HepG2 (cell line): ENCODE measurements around the gene TMCC1. TPM values are rescaled to one million over a fixed set of nuclear protein-coding genes. Genes with fewer than 3 reads are reported as not detected.

Experiments
- AKAP8 ChIP-seq: sonication (generic); formaldehyde crosslinking; IDR thresholded peaks from 2 replicates; pipeline ENCODE4 v1.5.1; 2020; ENCODE audit warnings: mild to moderate bottlenecking, missing genetic modification reagents
- ARHGAP35 ChIP-seq: sonication (generic); formaldehyde crosslinking; IDR thresholded peaks from 2 replicates; pipeline ENCODE4 v1.9.0; 2022; ENCODE audit warnings: mild to moderate bottlenecking, inconsistent platforms, moderate library complexity, missing genetic modification reagents, borderline replicate concordance
- ATF1 ChIP-seq: IDR thresholded peaks from 2 replicates; pipeline ENCODE4 v1.6.1; 2016; ENCODE audit warnings: mild to moderate bottlenecking, control low read depth
- BCL6 ChIP-seq: IDR thresholded peaks from 2 replicates; pipeline ENCODE4 v1.6.1; 2016; ENCODE audit warnings: missing genetic modification reagents, missing compliant biosample characterization
- CENPT ChIP-seq: sonication (generic); formaldehyde crosslinking; IDR thresholded peaks from 2 replicates; pipeline ENCODE4 v1.8.0; 2022; ENCODE audit warnings: low read depth, mild to moderate bottlenecking, moderate library complexity, missing genetic modification reagents
- RXRB ChIP-seq: IDR thresholded peaks from 2 replicates; pipeline ENCODE4 v1.6.1; 2016; ENCODE audit warnings: borderline replicate concordance, missing genetic modification reagents, missing compliant biosample characterization
- SETDB1 ChIP-seq: sonication (generic); formaldehyde crosslinking; IDR thresholded peaks from 2 replicates; pipeline ENCODE4 v1.5.1; 2020; ENCODE audit warnings: missing genetic modification reagents, mild to moderate bottlenecking, borderline replicate concordance
- SPEN ChIP-seq: sonication (generic); formaldehyde crosslinking; IDR thresholded peaks from 2 replicates; pipeline ENCODE4 v1.5.1; 2020; ENCODE audit warnings: low read depth, mild to moderate bottlenecking, missing genetic modification reagents
- SUZ12 ChIP-seq: fragments of 150-350 bp; IDR thresholded peaks from 2 replicates; pipeline ENCODE4 v1.6.1; 2014; ENCODE audit warnings: low read depth, low read length
- ZKSCAN8 ChIP-seq: IDR thresholded peaks from 2 replicates; pipeline ENCODE4 v1.6.1; 2016; ENCODE audit warnings: borderline replicate concordance, missing genetic modification reagents, missing compliant biosample characterization
- ZNF138 ChIP-seq: sonication (generic); formaldehyde crosslinking; IDR thresholded peaks from 2 replicates; pipeline ENCODE4 v1.5.0; 2020; ENCODE audit warnings: mild to moderate bottlenecking, low read depth, missing genetic modification reagents
- ZNF556 ChIP-seq: sonication (generic); formaldehyde crosslinking; IDR thresholded peaks from 2 replicates; pipeline ENCODE4 v1.4.0; 2020; ENCODE audit warnings: mild to moderate bottlenecking, missing genetic modification reagents, borderline replicate concordance
- polyA plus RNA-seq, 8 experiments: library from polyadenylated mRNA; depleted of rRNA in 3 of 8; stranded (reverse) in 7 of 8; unstranded in 1 of 8; fragments of >200 nt; fragmentation: Illumina TruSeq in 4 of 8; extraction: Trizol in 4 of 8; gene quantifications; 2 replicates each; pipeline versions ENCODE4 v1.2.1 to v1.2.3, GENCODE V29; 2011 to 2016; ENCODE audit warnings: low read depth in 4 of 8, missing spikeins in 1 of 8, mixed read lengths in 1 of 8; ENCODE audit not compliant: insufficient read depth in 1 of 8
- total RNA-seq, 5 experiments: library from RNA; depleted of rRNA; stranded (reverse); fragments of >200 nt; fragmentation: Illumina TruSeq; extraction: Trizol; gene quantifications; 2 replicates each; pipeline ENCODE4 v1.2.3, GENCODE V29; 2016; ENCODE audit warnings: low read depth in 1 of 5
- TF ChIP-seq, protein P1 (sequence below): fragments of 450-650 bp; IDR thresholded peaks from 2 replicates; pipeline ENCODE4 v1.6.1; 2017
- TF ChIP-seq, protein P2 (sequence below): sonication (generic); formaldehyde crosslinking; IDR thresholded peaks from 2 replicates; pipeline ENCODE4 v1.5.0; 2020; ENCODE audit warnings: mild to moderate bottlenecking, missing genetic modification reagents, borderline replicate concordance
- TF ChIP-seq, protein P3 (sequence below): sonication (generic); formaldehyde crosslinking; IDR thresholded peaks from 2 replicates; pipeline ENCODE4 v1.4.0; 2020; ENCODE audit warnings: mild to moderate bottlenecking, low read depth, missing genetic modification reagents
- TF ChIP-seq, protein P4 (sequence below): sonication (generic); formaldehyde crosslinking; IDR thresholded peaks from 2 replicates; pipeline ENCODE4 v1.9.0; 2021; ENCODE audit warnings: missing genetic modification reagents, borderline replicate concordance
- TF ChIP-seq, protein P5 (sequence below): sonication (generic); formaldehyde crosslinking; IDR thresholded peaks from 2 replicates; pipeline ENCODE4 v1.8.0; 2022; ENCODE audit warnings: mild to moderate bottlenecking, missing genetic modification reagents, moderate library complexity
- TF ChIP-seq, protein P6 (sequence below): sonication (generic); formaldehyde crosslinking; IDR thresholded peaks from 2 replicates; pipeline ENCODE4 v1.4.0; 2020; ENCODE audit warnings: low read depth, mild to moderate bottlenecking, missing genetic modification reagents
- TF ChIP-seq, protein P7 (sequence below): sonication (generic); formaldehyde crosslinking; IDR thresholded peaks from 2 replicates; pipeline ENCODE4 v1.5.1; 2020; ENCODE audit warnings: mild to moderate bottlenecking, missing genetic modification reagents, moderate library complexity

The TMCC1 gene
- total and polyA plus RNA-seq, 2 of the 13 experiments (the other 11 are each of a cell fraction or from before 2014, with no cell fraction given), result 12.1 to 264 TPM

DNA sequence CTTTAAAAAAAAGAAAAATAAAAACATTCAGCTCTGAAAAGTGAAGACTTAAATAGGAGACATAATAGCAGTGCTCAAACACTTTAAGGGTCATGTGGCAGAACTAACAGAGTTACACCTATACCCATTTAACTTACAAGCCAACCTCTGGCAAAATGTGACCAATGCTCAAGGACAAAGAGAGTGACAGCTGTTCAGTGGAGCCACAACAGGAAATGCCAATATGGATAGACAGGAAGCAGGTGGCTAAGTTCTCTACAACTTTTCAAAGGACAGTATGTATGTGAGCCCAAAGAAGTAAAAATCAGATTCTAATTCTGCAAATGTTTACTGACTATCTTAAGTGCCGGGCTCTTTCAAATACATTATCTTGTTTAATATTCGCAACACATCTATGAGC, 3.4 kb downstream of the TMCC1 start (continued):
- TF ChIP-seq, protein P1, sequence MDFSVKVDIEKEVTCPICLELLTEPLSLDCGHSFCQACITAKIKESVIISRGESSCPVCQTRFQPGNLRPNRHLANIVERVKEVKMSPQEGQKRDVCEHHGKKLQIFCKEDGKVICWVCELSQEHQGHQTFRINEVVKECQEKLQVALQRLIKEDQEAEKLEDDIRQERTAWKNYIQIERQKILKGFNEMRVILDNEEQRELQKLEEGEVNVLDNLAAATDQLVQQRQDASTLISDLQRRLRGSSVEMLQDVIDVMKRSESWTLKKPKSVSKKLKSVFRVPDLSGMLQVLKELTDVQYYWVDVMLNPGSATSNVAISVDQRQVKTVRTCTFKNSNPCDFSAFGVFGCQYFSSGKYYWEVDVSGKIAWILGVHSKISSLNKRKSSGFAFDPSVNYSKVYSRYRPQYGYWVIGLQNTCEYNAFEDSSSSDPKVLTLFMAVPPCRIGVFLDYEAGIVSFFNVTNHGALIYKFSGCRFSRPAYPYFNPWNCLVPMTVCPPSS, result no peak
- TF ChIP-seq SUZ12 (no peak), BCL6 (CRISPR knock-in tag) (0 out of 2 replicates have a peak, but pooled peaks have one; percentile 11), ZKSCAN8 (CRISPR knock-in tag) (no peak), AKAP8 (CRISPR knock-in tag) (no peak), ZNF138 (CRISPR knock-in tag) (no peak), ATF1 (CRISPR knock-in tag) (0 out of 2 replicates have a peak, but pooled peaks have one; percentile 22), RXRB (CRISPR knock-in tag) (peak; percentile 44; the same call in 1 of the 2 replicates), CENPT (no peak), SETDB1 (CRISPR knock-in tag) (no peak), ZNF556 (CRISPR knock-in tag) (no peak), ARHGAP35 (CRISPR knock-in tag) (no peak), SPEN (CRISPR knock-in tag) (no peak)
- TF ChIP-seq, protein P2, sequence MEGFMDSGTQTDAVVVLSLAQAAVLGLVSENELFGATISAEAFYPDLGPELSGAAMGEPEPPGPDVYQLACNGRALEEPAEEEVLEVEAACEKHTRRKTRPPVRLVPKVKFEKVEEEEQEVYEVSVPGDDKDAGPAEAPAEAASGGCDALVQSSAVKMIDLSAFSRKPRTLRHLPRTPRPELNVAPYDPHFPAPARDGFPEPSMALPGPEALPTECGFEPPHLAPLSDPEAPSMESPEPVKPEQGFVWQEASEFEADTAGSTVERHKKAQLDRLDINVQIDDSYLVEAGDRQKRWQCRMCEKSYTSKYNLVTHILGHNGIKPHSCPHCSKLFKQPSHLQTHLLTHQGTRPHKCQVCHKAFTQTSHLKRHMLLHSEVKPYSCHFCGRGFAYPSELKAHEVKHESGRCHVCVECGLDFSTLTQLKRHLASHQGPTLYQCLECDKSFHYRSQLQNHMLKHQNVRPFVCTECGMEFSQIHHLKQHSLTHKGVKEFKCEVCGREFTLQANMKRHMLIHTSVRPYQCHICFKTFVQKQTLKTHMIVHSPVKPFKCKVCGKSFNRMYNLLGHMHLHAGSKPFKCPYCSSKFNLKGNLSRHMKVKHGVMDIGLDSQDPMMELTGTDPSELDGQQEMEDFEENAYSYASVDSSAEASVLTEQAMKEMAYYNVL (CRISPR knock-in tag), result no peak
- TF ChIP-seq, protein P3, sequence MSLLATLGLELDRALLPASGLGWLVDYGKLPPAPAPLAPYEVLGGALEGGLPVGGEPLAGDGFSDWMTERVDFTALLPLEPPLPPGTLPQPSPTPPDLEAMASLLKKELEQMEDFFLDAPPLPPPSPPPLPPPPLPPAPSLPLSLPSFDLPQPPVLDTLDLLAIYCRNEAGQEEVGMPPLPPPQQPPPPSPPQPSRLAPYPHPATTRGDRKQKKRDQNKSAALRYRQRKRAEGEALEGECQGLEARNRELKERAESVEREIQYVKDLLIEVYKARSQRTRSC, result no peak
- TF ChIP-seq, protein P4, sequence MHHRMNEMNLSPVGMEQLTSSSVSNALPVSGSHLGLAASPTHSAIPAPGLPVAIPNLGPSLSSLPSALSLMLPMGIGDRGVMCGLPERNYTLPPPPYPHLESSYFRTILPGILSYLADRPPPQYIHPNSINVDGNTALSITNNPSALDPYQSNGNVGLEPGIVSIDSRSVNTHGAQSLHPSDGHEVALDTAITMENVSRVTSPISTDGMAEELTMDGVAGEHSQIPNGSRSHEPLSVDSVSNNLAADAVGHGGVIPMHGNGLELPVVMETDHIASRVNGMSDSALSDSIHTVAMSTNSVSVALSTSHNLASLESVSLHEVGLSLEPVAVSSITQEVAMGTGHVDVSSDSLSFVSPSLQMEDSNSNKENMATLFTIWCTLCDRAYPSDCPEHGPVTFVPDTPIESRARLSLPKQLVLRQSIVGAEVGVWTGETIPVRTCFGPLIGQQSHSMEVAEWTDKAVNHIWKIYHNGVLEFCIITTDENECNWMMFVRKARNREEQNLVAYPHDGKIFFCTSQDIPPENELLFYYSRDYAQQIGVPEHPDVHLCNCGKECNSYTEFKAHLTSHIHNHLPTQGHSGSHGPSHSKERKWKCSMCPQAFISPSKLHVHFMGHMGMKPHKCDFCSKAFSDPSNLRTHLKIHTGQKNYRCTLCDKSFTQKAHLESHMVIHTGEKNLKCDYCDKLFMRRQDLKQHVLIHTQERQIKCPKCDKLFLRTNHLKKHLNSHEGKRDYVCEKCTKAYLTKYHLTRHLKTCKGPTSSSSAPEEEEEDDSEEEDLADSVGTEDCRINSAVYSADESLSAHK (CRISPR knock-in tag), result no peak
- TF ChIP-seq, protein P5, sequence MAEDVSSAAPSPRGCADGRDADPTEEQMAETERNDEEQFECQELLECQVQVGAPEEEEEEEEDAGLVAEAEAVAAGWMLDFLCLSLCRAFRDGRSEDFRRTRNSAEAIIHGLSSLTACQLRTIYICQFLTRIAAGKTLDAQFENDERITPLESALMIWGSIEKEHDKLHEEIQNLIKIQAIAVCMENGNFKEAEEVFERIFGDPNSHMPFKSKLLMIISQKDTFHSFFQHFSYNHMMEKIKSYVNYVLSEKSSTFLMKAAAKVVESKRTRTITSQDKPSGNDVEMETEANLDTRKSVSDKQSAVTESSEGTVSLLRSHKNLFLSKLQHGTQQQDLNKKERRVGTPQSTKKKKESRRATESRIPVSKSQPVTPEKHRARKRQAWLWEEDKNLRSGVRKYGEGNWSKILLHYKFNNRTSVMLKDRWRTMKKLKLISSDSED, result no peak
- TF ChIP-seq, protein P6, sequence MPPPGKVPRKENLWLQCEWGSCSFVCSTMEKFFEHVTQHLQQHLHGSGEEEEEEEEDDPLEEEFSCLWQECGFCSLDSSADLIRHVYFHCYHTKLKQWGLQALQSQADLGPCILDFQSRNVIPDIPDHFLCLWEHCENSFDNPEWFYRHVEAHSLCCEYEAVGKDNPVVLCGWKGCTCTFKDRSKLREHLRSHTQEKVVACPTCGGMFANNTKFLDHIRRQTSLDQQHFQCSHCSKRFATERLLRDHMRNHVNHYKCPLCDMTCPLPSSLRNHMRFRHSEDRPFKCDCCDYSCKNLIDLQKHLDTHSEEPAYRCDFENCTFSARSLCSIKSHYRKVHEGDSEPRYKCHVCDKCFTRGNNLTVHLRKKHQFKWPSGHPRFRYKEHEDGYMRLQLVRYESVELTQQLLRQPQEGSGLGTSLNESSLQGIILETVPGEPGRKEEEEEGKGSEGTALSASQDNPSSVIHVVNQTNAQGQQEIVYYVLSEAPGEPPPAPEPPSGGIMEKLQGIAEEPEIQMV (CRISPR knock-in tag), result no peak
- TF ChIP-seq, protein P7, sequence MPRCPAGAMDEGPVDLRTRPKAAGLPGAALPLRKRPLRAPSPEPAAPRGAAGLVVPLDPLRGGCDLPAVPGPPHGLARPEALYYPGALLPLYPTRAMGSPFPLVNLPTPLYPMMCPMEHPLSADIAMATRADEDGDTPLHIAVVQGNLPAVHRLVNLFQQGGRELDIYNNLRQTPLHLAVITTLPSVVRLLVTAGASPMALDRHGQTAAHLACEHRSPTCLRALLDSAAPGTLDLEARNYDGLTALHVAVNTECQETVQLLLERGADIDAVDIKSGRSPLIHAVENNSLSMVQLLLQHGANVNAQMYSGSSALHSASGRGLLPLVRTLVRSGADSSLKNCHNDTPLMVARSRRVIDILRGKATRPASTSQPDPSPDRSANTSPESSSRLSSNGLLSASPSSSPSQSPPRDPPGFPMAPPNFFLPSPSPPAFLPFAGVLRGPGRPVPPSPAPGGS (CRISPR knock-in tag), result no peak
